Brain microvascular endothelial cell (primary cell): ENCODE results near the gene SEC61A1.

Experiments used
- DNase-seq: peaks from one replicate; pipeline ENCODE4 v3.0.0-alpha.2; 2020
- H3K27ac ChIP-seq: fragments of 250-450 bp; sonication (Bioruptor Pico); 2 replicates; pipeline ENCODE4 v1.5.1; 2020; ENCODE audit warnings: mild to moderate bottlenecking, moderate library complexity
- H3K27me3 ChIP-seq: fragments of 250-450 bp; sonication (Bioruptor Pico); replicated peaks from 2 replicates; pipeline ENCODE4 v1.5.1; 2020; ENCODE audit warnings: mild to moderate bottlenecking
- H3K36me3 ChIP-seq: fragments of 250-450 bp; sonication (Bioruptor Pico); replicated peaks from 2 replicates; pipeline ENCODE4 v1.5.1; 2020; ENCODE audit warnings: mild to moderate bottlenecking
- H3K4me3 ChIP-seq: 2 replicates; pipeline ENCODE4 v1.5.1; 2011; ENCODE audit warnings: low read depth, mild to moderate bottlenecking, control low read depth, low read length, moderate library complexity
- in situ Hi-C: cut with HindIII; loops from 2 replicates; pipeline ENCODE4 v1.10.0; 2017; ENCODE audit warnings: low sequenced_read_pairs, low pct_ligation_motif_present
- TF ChIP-seq, protein P1 (sequence below): IDR thresholded peaks from 2 replicates; pipeline ENCODE4 v1.5.1; 2011; ENCODE audit warnings: low read depth, mild to moderate bottlenecking, moderate library complexity, low read length, control low read depth, inconsistent platforms; ENCODE audit errors: missing control alignments

Gene SEC61A1

DNA sequence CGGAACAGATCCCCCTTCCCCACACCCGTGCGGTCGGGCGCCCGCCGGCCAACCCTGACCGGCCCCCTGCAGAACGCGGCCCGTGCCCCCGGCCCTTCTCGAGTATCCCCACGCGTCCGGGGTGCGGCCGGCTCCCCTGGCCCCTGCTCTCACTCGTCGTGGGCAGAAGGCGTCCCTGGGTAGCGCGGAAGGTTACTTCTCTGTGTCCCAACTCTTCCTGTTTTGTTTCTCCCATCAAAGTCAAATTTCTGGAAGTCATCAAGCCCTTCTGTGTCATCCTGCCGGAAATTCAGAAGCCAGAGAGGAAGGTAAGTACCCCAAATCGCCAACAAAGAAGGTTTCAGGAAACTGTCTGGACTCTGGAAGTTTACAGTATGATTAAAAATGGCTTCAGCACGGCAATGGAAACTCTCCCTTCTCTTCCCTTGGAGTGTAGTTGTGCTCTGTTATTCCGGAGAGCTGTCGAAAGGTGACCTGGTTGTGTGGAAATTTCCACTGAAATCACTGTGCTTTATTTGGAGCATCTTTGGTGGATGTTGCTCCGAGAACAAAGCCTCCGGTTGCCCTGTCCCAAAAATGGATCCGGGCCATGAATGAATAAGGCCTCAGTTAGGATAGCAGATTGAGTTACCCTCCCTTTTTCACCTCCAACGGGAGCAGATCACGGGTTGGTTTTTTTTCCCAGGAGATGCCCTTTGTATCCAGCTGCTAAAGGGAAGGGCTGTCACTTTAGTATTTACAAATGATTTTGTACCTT is 536 bp downstream of the SEC61A1 start:
- Histone ChIP-seq H3K27ac (peak overlapping the region; percentile 97), H3K4me3 (peak overlapping the region; percentile 77), H3K36me3 (peaks cover 51% of the 10 kb centered on the region), H3K27me3 (no peaks in the 10 kb centered on the region)
- TF ChIP-seq, protein P1, sequence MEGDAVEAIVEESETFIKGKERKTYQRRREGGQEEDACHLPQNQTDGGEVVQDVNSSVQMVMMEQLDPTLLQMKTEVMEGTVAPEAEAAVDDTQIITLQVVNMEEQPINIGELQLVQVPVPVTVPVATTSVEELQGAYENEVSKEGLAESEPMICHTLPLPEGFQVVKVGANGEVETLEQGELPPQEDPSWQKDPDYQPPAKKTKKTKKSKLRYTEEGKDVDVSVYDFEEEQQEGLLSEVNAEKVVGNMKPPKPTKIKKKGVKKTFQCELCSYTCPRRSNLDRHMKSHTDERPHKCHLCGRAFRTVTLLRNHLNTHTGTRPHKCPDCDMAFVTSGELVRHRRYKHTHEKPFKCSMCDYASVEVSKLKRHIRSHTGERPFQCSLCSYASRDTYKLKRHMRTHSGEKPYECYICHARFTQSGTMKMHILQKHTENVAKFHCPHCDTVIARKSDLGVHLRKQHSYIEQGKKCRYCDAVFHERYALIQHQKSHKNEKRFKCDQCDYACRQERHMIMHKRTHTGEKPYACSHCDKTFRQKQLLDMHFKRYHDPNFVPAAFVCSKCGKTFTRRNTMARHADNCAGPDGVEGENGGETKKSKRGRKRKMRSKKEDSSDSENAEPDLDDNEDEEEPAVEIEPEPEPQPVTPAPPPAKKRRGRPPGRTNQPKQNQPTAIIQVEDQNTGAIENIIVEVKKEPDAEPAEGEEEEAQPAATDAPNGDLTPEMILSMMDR = no peak
- in situ Hi-C loops = no loop called here
- DNase-seq = no peak

- no peak for DNase-seq
- in situ Hi-C loops = no loop called here
- Histone ChIP-seq H3K4me3 (peak overlapping the region; percentile 77), H3K36me3 (peaks cover 57% of the 10 kb centered on the region), H3K27me3 (no peaks in the 10 kb centered on the region), H3K27ac (peak overlapping the region; percentile 97)
- TF ChIP-seq, protein P1 = no peak
Observed at GRCh38 chr3:128053614-128054013, 1.4 kb downstream of the SEC61A1 start.

GRCh38 chr3:128054367-128054766 is 2.1 kb downstream of the SEC61A1 start:
- TF ChIP-seq, protein P1 = no peak
- H3K4me3 ChIP-seq = peak overlapping the region; percentile 77
- no peaks in the 10 kb centered on the region for H3K27me3 ChIP-seq
- peak; percentile 45 for DNase-seq
- peak overlapping the region; percentile 26 for H3K27ac ChIP-seq
- in situ Hi-C loops = no loop called here
- peaks cover 65% of the 10 kb centered on the region for H3K36me3 ChIP-seq

- TF ChIP-seq, protein P1 = no peak
- H3K4me3 ChIP-seq = no peak overlapping the region
- in situ Hi-C loops = no loop called here
- H3K27me3 ChIP-seq = no peaks in the 10 kb centered on the region
- no peak overlapping the region for H3K27ac ChIP-seq
- DNase-seq = no peak
- peaks cover 80% of the 10 kb centered on the region for H3K36me3 ChIP-seq
Observed at GRCh38 chr3:128056258-128056657, 4.0 kb downstream of the SEC61A1 start.

DNA sequence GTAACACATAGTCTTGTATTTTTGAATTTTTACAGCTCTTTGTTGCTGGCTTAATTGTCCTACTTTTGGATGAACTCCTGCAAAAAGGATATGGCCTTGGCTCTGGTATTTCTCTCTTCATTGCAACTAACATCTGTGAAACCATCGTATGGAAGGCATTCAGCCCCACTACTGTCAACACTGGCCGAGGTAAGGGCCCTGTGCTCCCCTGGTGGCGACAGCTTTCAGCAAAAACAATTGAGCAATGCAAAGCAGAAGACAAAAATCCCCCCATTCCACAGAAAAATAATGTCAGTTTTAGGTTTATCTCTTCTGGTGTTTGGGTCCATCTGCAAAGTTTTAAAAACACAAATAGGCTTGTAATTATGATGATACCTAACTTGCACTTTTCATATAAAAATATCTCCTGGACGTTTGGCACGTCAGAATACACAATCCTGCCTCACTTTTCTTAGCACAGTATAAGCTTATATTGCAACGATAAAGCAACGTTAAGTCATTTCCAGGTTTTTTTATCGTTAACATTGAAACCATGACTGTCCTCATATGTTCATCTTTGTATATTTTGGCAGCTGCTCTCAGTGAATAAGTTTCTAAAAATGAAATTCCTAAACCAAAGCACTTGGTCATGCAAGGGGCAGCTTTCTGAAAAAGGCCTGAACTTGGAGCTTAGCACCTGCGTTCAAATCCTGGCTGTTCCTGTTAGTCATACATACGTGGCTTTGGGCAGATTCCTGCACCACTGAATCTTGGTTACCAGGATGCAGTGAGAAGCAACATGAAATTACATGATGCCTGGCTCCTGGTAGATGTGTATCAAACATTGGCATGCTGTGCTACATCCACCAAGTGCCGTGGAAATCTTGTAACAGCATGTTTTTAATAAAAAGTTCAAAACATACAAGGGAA is 8.5 kb downstream of the SEC61A1 start:
- H3K36me3 ChIP-seq = peaks cover 87% of the 10 kb centered on the region
- peak overlapping the region; percentile 74 for H3K27ac ChIP-seq
- no peak overlapping the region for H3K4me3 ChIP-seq
- peak; percentile 94 for DNase-seq
- TF ChIP-seq, protein P1 = peak; percentile 55
- in situ Hi-C loops = no loop called here
- no peaks in the 10 kb centered on the region for H3K27me3 ChIP-seq
